ENCODE data around the gene CDC5L. TPM values are rescaled to one million over a fixed set of nuclear protein-coding genes. Genes with fewer than 3 reads are reported as not detected.

Gene CDC5L
- total and polyA plus RNA-seq, 2 of the 13 experiments (the other 11 are each of a cell fraction or from before 2014, with no cell fraction given): 11.0 to 34.2 TPM

- Histone ChIP-seq H4K20me1 (ENCODE audit: insufficient read depth, low read length) (no peaks in the 10 kb centered on the region), H3K27me3 (ENCODE audit: control insufficient read depth in 1 of 2, insufficient read depth in 2 of 2, low read length in 2 of 2) (peaks cover 0 to 2% of the 10 kb centered on the region in 2 experiments; a peak in 2 of 5 replicates), H3K27ac (ENCODE audit: extremely low read length, insufficient read depth, low read length) (no peak overlapping the region), H3K36me3 (replicated peaks in 1 of 2; ENCODE audit: control insufficient read depth in 1 of 2, insufficient read depth in 2 of 2, low read length in 2 of 2) (no peaks in the 10 kb centered on the region), H3K9me3 (ENCODE audit: low read length) (no peaks in the 10 kb centered on the region), H2AFZ (ENCODE audit: low read length) (no peak overlapping the region), H3K4me1 (ENCODE audit: insufficient read depth, low read length) (peaks cover 8% of the 10 kb centered on the region), H3K9ac (ENCODE audit: insufficient read depth, low read depth, low read length) (no peak overlapping the region), H3K79me2 (ENCODE audit: insufficient read depth, low read length) (no peaks in the 10 kb centered on the region), H3K4me3 (replicated peaks in 1 of 3; ENCODE audit: insufficient read depth in 1 of 3, low read depth in 2 of 3, low read length in 3 of 3) (no peak overlapping the region), H3K4me2 (ENCODE audit: low read depth, low read length) (no peak overlapping the region)
- DNase-seq (ENCODE audit: low spot score): no peak
- no peak for FAIRE-seq
- WGBS (ENCODE audit: low lambda C conversion rate): 60% methylated on average over 3 of the region's 3 CpGs
- BruUV-seq (replicated peaks): no TSS peak
- no peak for ATAC-seq
- intact Hi-C loops (cut with micrococcal nuclease; ENCODE audit: unreplicated experiment): no loop called here
- POLR2A ChIA-PET: no interaction called here
- in situ Hi-C loops (cut with HindIII; ENCODE audit: extremely low pct_ligation_motif_present, low pct_unique_long_range_greater_than_20kb): no loop called here
- CTCF ChIA-PET (ENCODE audit: low intra/inter-chr PET ratio, low total read pairs): no interaction called here
- TF ChIP-seq ESRRA (CRISPR knock-in tag; IDR thresholded peaks at IDR 0.05; ENCODE audit: low read depth): peak; percentile 51; the same call in 1 of the 2 replicates
- peak; percentile 74 for TF ChIP-seq ZSCAN25 (CRISPR knock-in tag; IDR thresholded peaks at IDR 0.05)
- TF ChIP-seq HNF4A (CRISPR knock-in tag; IDR thresholded peaks at IDR 0.05): peak; percentile 26; the same call in 1 of the 2 replicates
- TF ChIP-seq ZFY (CRISPR knock-in tag; IDR thresholded peaks at IDR 0.05): no peak
Measured at GRCh38 chr6:44366781-44367180, 20.7 kb upstream of the CDC5L start.

GRCh38 chr6:44367681-44368080 lies 19.8 kb upstream of the CDC5L start:
- no peak overlapping the region for H3K4me2 ChIP-seq (ENCODE audit: low read depth, low read length)
- in situ Hi-C loops (cut with HindIII; ENCODE audit: extremely low pct_ligation_motif_present, low pct_unique_long_range_greater_than_20kb): no loop called here
- POLR2A ChIA-PET: no interaction called here
- H3K4me3 ChIP-seq (replicated peaks in 1 of 3; ENCODE audit: insufficient read depth in 1 of 3, low read depth in 2 of 3, low read length in 3 of 3): no peak overlapping the region
- no peaks in the 10 kb centered on the region for H3K9me3 ChIP-seq (ENCODE audit: low read length)
- TF ChIP-seq ZNF782 (CRISPR knock-in tag; IDR thresholded peaks at IDR 0.05; ENCODE audit: borderline replicate concordance): no peak
- TF ChIP-seq MTERF4 (CRISPR knock-in tag; IDR thresholded peaks at IDR 0.05): no peak
- TF ChIP-seq RARG (CRISPR knock-in tag; IDR thresholded peaks at IDR 0.05; ENCODE audit: low read depth): no peak
- TF ChIP-seq ELF4 (CRISPR knock-in tag; IDR thresholded peaks at IDR 0.05; ENCODE audit: borderline replicate concordance): no peak
- TF ChIP-seq ZBTB7A (CRISPR knock-in tag; IDR thresholded peaks at IDR 0.05): no peak
- TF ChIP-seq SNAPC5 (CRISPR knock-in tag; IDR thresholded peaks at IDR 0.05; ENCODE audit: borderline replicate concordance): no peak
- CTCF ChIA-PET (ENCODE audit: low intra/inter-chr PET ratio, low total read pairs): no interaction called here
- H3K79me2 ChIP-seq (ENCODE audit: insufficient read depth, low read length): no peaks in the 10 kb centered on the region
- DNase-seq (ENCODE audit: low spot score): no peak
- no peaks in the 10 kb centered on the region for H3K36me3 ChIP-seq (replicated peaks in 1 of 2; ENCODE audit: control insufficient read depth in 1 of 2, insufficient read depth in 2 of 2, low read length in 2 of 2)
- H3K4me1 ChIP-seq (ENCODE audit: insufficient read depth, low read length): peaks cover 8% of the 10 kb centered on the region
- WGBS (ENCODE audit: low lambda C conversion rate): 44% methylated on average over 2 of the region's 2 CpGs
- H3K27me3 ChIP-seq (ENCODE audit: control insufficient read depth in 1 of 2, insufficient read depth in 2 of 2, low read length in 2 of 2): peaks cover 0 to 2% of the 10 kb centered on the region in 2 experiments; a peak in 2 of 5 replicates
- no peak for ATAC-seq
- H4K20me1 ChIP-seq (ENCODE audit: insufficient read depth, low read length): no peaks in the 10 kb centered on the region
- no peak overlapping the region for H3K9ac ChIP-seq (ENCODE audit: insufficient read depth, low read depth, low read length)
- H2AFZ ChIP-seq (ENCODE audit: low read length): no peak overlapping the region
- FAIRE-seq: no peak
- intact Hi-C loops (cut with micrococcal nuclease; ENCODE audit: unreplicated experiment): no loop called here
- no peak overlapping the region for H3K27ac ChIP-seq (ENCODE audit: extremely low read length, insufficient read depth, low read length)
- no TSS peak for BruUV-seq (replicated peaks)
